GM12892 (cell line): Measurements from ENCODE around the gene HRG.

Experiments
- POLR2A ChIP-seq: IDR thresholded peaks from 2 replicates; pipeline ENCODE4 v1.6.1; 2011; ENCODE audit warnings: low read depth, low read length, control low read depth
- POLR2AphosphoS5 ChIP-seq: IDR thresholded peaks from 2 replicates; pipeline ENCODE4 v1.6.1; 2011; ENCODE audit warnings: low read depth, low read length, control low read depth
- TAF1 ChIP-seq: IDR thresholded peaks from 2 replicates; pipeline ENCODE4 v1.6.1; 2011; ENCODE audit warnings: low read depth, mild to moderate bottlenecking, control low read depth, low read length, borderline replicate concordance

- TF ChIP-seq TAF1 (no peak), POLR2A (no peak), POLR2AphosphoS5 (no peak)
Measured at GRCh38 chr3:186627852-186628414, 37.9 kb upstream of the HRG start.
